Measurements from ENCODE around the gene ABCC3. TPM values are rescaled to one million over a fixed set of nuclear protein-coding genes. Genes with fewer than 3 reads are reported as not detected.

ABCC3 gene
- total RNA-seq, 4 donors from 2014 or later, result 25.8 to 47.5 (median 35.2) TPM

GRCh38 chr17:50594892-50595291 lies 39.8 kb upstream of the ABCC3 start:
- 92% methylated on average over 21 of the region's 21 CpGs for WGBS, 2 donors
- DNase-seq (ENCODE audit: low spot score in 2 of 2), result no peak
- H3K4me3 ChIP-seq (ENCODE audit: low read depth, poor library complexity, severe bottlenecking), result no peak overlapping the region
- TF ChIP-seq, protein P1, sequence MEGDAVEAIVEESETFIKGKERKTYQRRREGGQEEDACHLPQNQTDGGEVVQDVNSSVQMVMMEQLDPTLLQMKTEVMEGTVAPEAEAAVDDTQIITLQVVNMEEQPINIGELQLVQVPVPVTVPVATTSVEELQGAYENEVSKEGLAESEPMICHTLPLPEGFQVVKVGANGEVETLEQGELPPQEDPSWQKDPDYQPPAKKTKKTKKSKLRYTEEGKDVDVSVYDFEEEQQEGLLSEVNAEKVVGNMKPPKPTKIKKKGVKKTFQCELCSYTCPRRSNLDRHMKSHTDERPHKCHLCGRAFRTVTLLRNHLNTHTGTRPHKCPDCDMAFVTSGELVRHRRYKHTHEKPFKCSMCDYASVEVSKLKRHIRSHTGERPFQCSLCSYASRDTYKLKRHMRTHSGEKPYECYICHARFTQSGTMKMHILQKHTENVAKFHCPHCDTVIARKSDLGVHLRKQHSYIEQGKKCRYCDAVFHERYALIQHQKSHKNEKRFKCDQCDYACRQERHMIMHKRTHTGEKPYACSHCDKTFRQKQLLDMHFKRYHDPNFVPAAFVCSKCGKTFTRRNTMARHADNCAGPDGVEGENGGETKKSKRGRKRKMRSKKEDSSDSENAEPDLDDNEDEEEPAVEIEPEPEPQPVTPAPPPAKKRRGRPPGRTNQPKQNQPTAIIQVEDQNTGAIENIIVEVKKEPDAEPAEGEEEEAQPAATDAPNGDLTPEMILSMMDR (IDR thresholded peaks at IDR 0.05), result no peak
- TF ChIP-seq POLR2A (IDR thresholded peaks at IDR 0.05), result no peak
- intact Hi-C loops (cut with DNase I; ENCODE audit: low total_unique reads), result no loop called here

GRCh38 chr17:50596191-50597037 lies 38.3 kb upstream of the ABCC3 start:
- intact Hi-C loops (cut with DNase I; ENCODE audit: low total_unique reads), result no loop called here
- DNase-seq (ENCODE audit: low spot score in 2 of 2), result no peak

GRCh38 chr17:50598487-50598886 lies 36.2 kb upstream of the ABCC3 start:
- intact Hi-C loops (cut with DNase I; ENCODE audit: low total_unique reads), result no loop called here
- no peak for TF ChIP-seq POLR2A (IDR thresholded peaks at IDR 0.05)
- TF ChIP-seq, protein P1 (IDR thresholded peaks at IDR 0.05), result no peak
- 81 to 82% methylated on average over 5 of the region's 5 CpGs for WGBS, 2 donors
- no peak overlapping the region for H3K4me3 ChIP-seq (ENCODE audit: low read depth, poor library complexity, severe bottlenecking)
- DNase-seq (ENCODE audit: low spot score in 2 of 2), result no peak

More at GRCh38 chr17:50596191-50597037, 38.3 kb upstream of the ABCC3 start:
- no peak for TF ChIP-seq POLR2A (IDR thresholded peaks at IDR 0.05)
- TF ChIP-seq, protein P1 (IDR thresholded peaks at IDR 0.05), result no peak
- WGBS, 2 donors, result 82 to 84% methylated on average over 27 to 31 of the region's 34 CpGs
- H3K4me3 ChIP-seq (ENCODE audit: low read depth, poor library complexity, severe bottlenecking), result no peak overlapping the region

GRCh38 chr17:50599606-50600005 lies 35.1 kb upstream of the ABCC3 start:
- intact Hi-C loops (cut with DNase I; ENCODE audit: low total_unique reads), result no loop called here
- DNase-seq (ENCODE audit: low spot score in 2 of 2), result no peak
- TF ChIP-seq, protein P1 (IDR thresholded peaks at IDR 0.05), result no peak
- no peak for TF ChIP-seq POLR2A (IDR thresholded peaks at IDR 0.05)
- 91% methylated on average over 15 of the region's 15 CpGs for WGBS, 2 donors
- H3K4me3 ChIP-seq (ENCODE audit: low read depth, poor library complexity, severe bottlenecking), result no peak overlapping the region

- 60 to 72% methylated on average over 12 to 13 of the region's 13 CpGs for WGBS, 2 donors
- TF ChIP-seq, protein P1 (IDR thresholded peaks at IDR 0.05), result no peak
- TF ChIP-seq POLR2A (IDR thresholded peaks at IDR 0.05), result no peak
- no peak overlapping the region for H3K4me3 ChIP-seq (ENCODE audit: low read depth, poor library complexity, severe bottlenecking)
- intact Hi-C loops (cut with DNase I; ENCODE audit: low total_unique reads), result no loop called here
- no peak for DNase-seq (ENCODE audit: low spot score in 2 of 2)
Observed at GRCh38 chr17:50601823-50602375, 32.8 kb upstream of the ABCC3 start.

All from lower leg skin (tissue), 4 donors.